Neural progenitor cell (in vitro differentiated cells): ENCODE data around the gene OPCML.

Experiments used
- EZH2 ChIP-seq: fragments of 200-600 bp; sonication (generic); IDR thresholded peaks from 2 replicates; pipeline ENCODE4 v1.6.1; 2017; ENCODE audit warnings: antibody characterized with exemption, mild to moderate bottlenecking, moderate library complexity
- EZH2phosphoT487 ChIP-seq: fragments of 200-600 bp; sonication (generic); IDR thresholded peaks from 2 replicates; pipeline ENCODE4 v1.6.1; 2017; ENCODE audit warnings: antibody characterized with exemption
- TF ChIP-seq, protein P1 (sequence below): fragments of 200-600 bp; sonication (generic); IDR thresholded peaks from 2 replicates; pipeline ENCODE4 v1.5.1; 2017; ENCODE audit warnings: antibody characterized with exemption, mild to moderate bottlenecking

DNA sequence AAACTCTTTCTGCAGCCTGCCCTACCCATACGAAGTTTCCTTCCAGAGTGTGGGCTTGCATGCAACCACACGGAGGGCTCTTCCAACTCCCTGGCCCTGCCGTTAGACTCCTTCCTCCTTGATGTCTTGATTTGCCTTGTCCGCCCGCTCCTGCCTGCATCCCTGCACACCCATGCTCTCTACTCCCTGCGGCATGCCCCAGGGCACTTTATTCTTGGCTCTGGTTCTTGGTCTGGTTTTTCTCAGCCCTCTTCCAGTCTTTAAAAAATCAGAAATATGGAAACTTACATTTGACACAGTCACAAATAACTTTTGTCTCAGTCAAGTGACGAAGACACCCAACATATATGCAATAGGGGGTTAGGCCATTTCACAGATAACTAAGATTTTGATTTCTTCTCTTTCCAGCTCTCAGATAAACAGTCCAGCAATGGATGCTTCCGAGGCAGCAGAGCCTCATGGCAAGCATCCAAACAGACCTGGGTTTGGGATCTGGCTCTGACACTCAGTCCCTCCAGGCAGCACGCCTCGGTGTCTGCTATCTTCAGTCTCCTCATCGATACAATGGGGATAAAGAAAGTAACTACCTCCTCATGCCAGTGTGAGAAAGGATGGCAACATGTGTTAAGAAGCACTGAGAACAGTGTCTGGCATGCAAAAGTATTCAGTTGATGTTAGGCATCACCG lies 15.7 kb upstream of the OPCML start:
- TF ChIP-seq, protein P1, sequence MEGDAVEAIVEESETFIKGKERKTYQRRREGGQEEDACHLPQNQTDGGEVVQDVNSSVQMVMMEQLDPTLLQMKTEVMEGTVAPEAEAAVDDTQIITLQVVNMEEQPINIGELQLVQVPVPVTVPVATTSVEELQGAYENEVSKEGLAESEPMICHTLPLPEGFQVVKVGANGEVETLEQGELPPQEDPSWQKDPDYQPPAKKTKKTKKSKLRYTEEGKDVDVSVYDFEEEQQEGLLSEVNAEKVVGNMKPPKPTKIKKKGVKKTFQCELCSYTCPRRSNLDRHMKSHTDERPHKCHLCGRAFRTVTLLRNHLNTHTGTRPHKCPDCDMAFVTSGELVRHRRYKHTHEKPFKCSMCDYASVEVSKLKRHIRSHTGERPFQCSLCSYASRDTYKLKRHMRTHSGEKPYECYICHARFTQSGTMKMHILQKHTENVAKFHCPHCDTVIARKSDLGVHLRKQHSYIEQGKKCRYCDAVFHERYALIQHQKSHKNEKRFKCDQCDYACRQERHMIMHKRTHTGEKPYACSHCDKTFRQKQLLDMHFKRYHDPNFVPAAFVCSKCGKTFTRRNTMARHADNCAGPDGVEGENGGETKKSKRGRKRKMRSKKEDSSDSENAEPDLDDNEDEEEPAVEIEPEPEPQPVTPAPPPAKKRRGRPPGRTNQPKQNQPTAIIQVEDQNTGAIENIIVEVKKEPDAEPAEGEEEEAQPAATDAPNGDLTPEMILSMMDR = no peak
- TF ChIP-seq EZH2 (no peak), EZH2phosphoT487 (no peak)
